Measurements from ENCODE around the gene BBS7.

The BBS7 gene

GRCh38 chr4:121824171-121824527 is 46.1 kb downstream of the BBS7 start:
- DNase-seq: no peak

GRCh38 chr4:121823505-121824170 is 46.6 kb downstream of the BBS7 start, which contains the start of gene CCNA2:
Gene CCNA2, minus strand, starts transcription at chr4:121823883. Its CDS starts 255 bp downstream, at chr4:121823628.
- DNase-seq: peak; percentile 91

- peak; percentile 31 for DNase-seq
Measured at GRCh38 chr4:121822796-121823504, 47.3 kb downstream of the BBS7 start.

GRCh38 chr4:121822047-121822446 is 48.2 kb downstream of the BBS7 start:
- no peak for DNase-seq

GRCh38 chr4:121819216-121819965 is 50.9 kb downstream of the BBS7 start:
- no peak for DNase-seq

GRCh38 chr4:121818215-121818614 is 52.1 kb downstream of the BBS7 start:
- DNase-seq: no peak

GRCh38 chr4:121817701-121818100 is 52.6 kb downstream of the BBS7 start:
- DNase-seq: no peak

GRCh38 chr4:121817006-121817405 is 53.3 kb downstream of the BBS7 start:
- DNase-seq: no peak

- DNase-seq: no peak
Measured at GRCh38 chr4:121814756-121815155, 55.5 kb downstream of the BBS7 start.

GRCh38 chr4:121811122-121811521 is 59.2 kb downstream of the BBS7 start:
- no peak for DNase-seq

GRCh38 chr4:121806411-121806810 is 63.9 kb downstream of the BBS7 start:
- no peak for DNase-seq

GRCh38 chr4:121801715-121802075 is 68.6 kb downstream of the BBS7 start:
- no peak for DNase-seq

GRCh38 chr4:121800961-121801714 is 69.1 kb downstream of the BBS7 start, which contains the start of gene EXOSC9:
Gene EXOSC9, plus strand, starts transcription at chr4:121801323. Its CDS starts 102 bp downstream, at chr4:121801425.
- DNase-seq: peak; percentile 95

- no peak for DNase-seq
Measured at GRCh38 chr4:121800638-121800960, 69.7 kb downstream of the BBS7 start.

GRCh38 chr4:121799867-121800501 is 70.3 kb downstream of the BBS7 start:
- DNase-seq: no peak

- no peak for DNase-seq
Measured at GRCh38 chr4:121799208-121799823, 71.0 kb downstream of the BBS7 start.

GRCh38 chr4:121796283-121796682 is 74.0 kb downstream of the BBS7 start:
- DNase-seq: no peak

- DNase-seq: no peak
Measured at GRCh38 chr4:121794505-121795188, 75.6 kb downstream of the BBS7 start.

- no peak for DNase-seq
Measured at GRCh38 chr4:121792966-121793365, 77.3 kb downstream of the BBS7 start.

- DNase-seq: no peak
Measured at GRCh38 chr4:121791481-121791880, 78.8 kb downstream of the BBS7 start.

- DNase-seq: no peak
Measured at GRCh38 chr4:121790976-121791375, 79.3 kb downstream of the BBS7 start.
